H1 (cell line): ENCODE results near the gene TPPP3. TPM values are rescaled to one million over a fixed set of nuclear protein-coding genes. Genes with fewer than 3 reads are reported as not detected.
"Not testable (repeated sequence)": the region's sequence is repeated elsewhere in the genome, so short reads cannot be mapped to it uniquely, and the experiment has no call there.

Source experiments
- CTCF ChIA-PET: fragments of 300-600 bp; sonication (Branson Sonifier 250); formaldehyde crosslinking; loops from one replicate; lab custom pipeline; 2021; ENCODE audit not compliant: partially characterized antibody; lab: Charles Lee
- POLR2A ChIA-PET: fragments of 300-600 bp; sonication (Branson Sonifier 250); formaldehyde crosslinking; loops from one replicate; lab custom pipeline; 2021; ENCODE audit warnings: inconsistent platforms; ENCODE audit not compliant: partially characterized antibody; lab: Charles Lee
- DNase-seq, 2 experiments: peaks; one replicate each; pipeline versions ENCODE4 v3.0.0 to v3.0.0-alpha.2; 2010 to 2022; ENCODE audit warnings: low spot score in 2 of 2, low read depth in 1 of 2, mixed read lengths in 1 of 2
- FAIRE-seq: peaks from 2 replicates; lab custom pipeline; 2011; peaks lifted over from hg19 to GRCh38; lab: Jason Lieb, UNC
- H2AFZ ChIP-seq: 2 replicates; pipeline ENCODE4 v1.8.1; 2012; ENCODE audit warnings: low read length, inconsistent platforms
- H2AK5ac ChIP-seq: 2 replicates; pipeline ENCODE4 v1.6.1; 2013; ENCODE audit warnings: low read depth, low read length
- H2BK120ac ChIP-seq: replicated peaks from 2 replicates; pipeline ENCODE3; 2013; ENCODE audit warnings: low read depth, low read length, inconsistent platforms
- H2BK12ac ChIP-seq: 2 replicates; pipeline ENCODE4 v1.6.1; 2013; ENCODE audit warnings: low read depth, low read length
- H2BK15ac ChIP-seq: 2 replicates; pipeline ENCODE4 v1.6.1; 2013; ENCODE audit warnings: low read length
- H2BK20ac ChIP-seq: 2 replicates; pipeline ENCODE4 v1.6.1; 2013; ENCODE audit warnings: low read length
- H2BK5ac ChIP-seq: 2 replicates; pipeline ENCODE4 v1.6.1; 2013; ENCODE audit warnings: low read depth, low read length
- H3K14ac ChIP-seq: 2 replicates; pipeline ENCODE4 v1.6.1; 2013; ENCODE audit warnings: inconsistent platforms; ENCODE audit not compliant: insufficient read length
- H3K18ac ChIP-seq: 2 replicates; pipeline ENCODE4 v1.6.1; 2013; ENCODE audit warnings: low read length; ENCODE audit errors: extremely low read depth
- H3K23ac ChIP-seq: 2 replicates; pipeline ENCODE4 v1.6.1; 2013; ENCODE audit warnings: inconsistent platforms; ENCODE audit not compliant: insufficient read length
- H3K23me2 ChIP-seq: 2 replicates; pipeline ENCODE4 v1.6.1; 2013; ENCODE audit warnings: low read depth, low read length
- H3K27ac ChIP-seq: 2 replicates; pipeline ENCODE4 v1.6.1; 2011; ENCODE audit warnings: low read depth, low read length, inconsistent platforms
- H3K27me3 ChIP-seq, 4 experiments: replicated peaks in 1 of 4; 1 replicate in 1 of 4; 2 replicates in 3 of 4; pipeline versions ENCODE4 v1.6.1 to v1.8.1; 2011 to 2013; ENCODE audit warnings: low read length in 3 of 4, mild to moderate bottlenecking in 3 of 4, inconsistent platforms in 2 of 4, mixed read lengths in 2 of 4, moderate library complexity in 1 of 4; ENCODE audit not compliant: control insufficient read depth in 3 of 4, insufficient read depth in 3 of 4; ENCODE audit errors: extremely low read depth in 1 of 4
- H3K36me3 ChIP-seq, 4 experiments: 2 replicates each; pipeline versions ENCODE4 v1.6.1 to v1.8.1; 2011 to 2013; ENCODE audit warnings: mild to moderate bottlenecking in 4 of 4, low read length in 3 of 4, moderate library complexity in 2 of 4, control low read depth in 1 of 4, inconsistent platforms in 1 of 4; ENCODE audit not compliant: insufficient read depth in 4 of 4, control insufficient read depth in 2 of 4
- H3K4ac ChIP-seq: replicated peaks from 2 replicates; pipeline ENCODE3; 2013; ENCODE audit warnings: low read length, low read depth, mixed read lengths, inconsistent platforms; ENCODE audit not compliant: insufficient read length
- H3K4me1 ChIP-seq, 4 experiments: replicated peaks in 1 of 4; 1 replicate in 1 of 4; 2 replicates in 3 of 4; pipeline versions ENCODE4 v1.6.1 to v1.8.1; 2011 to 2013; ENCODE audit warnings: low read length in 3 of 4, inconsistent platforms in 2 of 4, mixed read lengths in 1 of 4; ENCODE audit not compliant: insufficient read depth in 4 of 4, control insufficient read depth in 3 of 4
- H3K4me2 ChIP-seq, 2 experiments: 2 replicates each; pipeline versions ENCODE4 v1.6.1 to v1.8.1; 2011 to 2013; ENCODE audit warnings: low read depth in 2 of 2, low read length in 2 of 2, control low read depth in 1 of 2, inconsistent platforms in 1 of 2, mild to moderate bottlenecking in 1 of 2; ENCODE audit not compliant: insufficient read depth in 1 of 2
- H3K4me3 ChIP-seq, 4 experiments: fragments of 200-600, 300-600 bp in 1 of 4; sonication (generic), shearing (Covaris generic), sonication (Bioruptor Twin) in 1 of 4; 2 replicates each; pipeline versions ENCODE4 v1.5.1 to v1.8.1; 2011 to 2016; ENCODE audit warnings: low read length in 4 of 4, low read depth in 3 of 4, control low read depth in 2 of 4, inconsistent platforms in 2 of 4, mild to moderate bottlenecking in 2 of 4, mixed read lengths in 1 of 4, moderate library complexity in 1 of 4; ENCODE audit not compliant: insufficient read depth in 2 of 4; ENCODE audit errors: extremely low read depth in 1 of 4
- H3K56ac ChIP-seq: replicated peaks from 2 replicates; pipeline ENCODE3; 2013; ENCODE audit warnings: low read depth, mild to moderate bottlenecking, mixed read lengths, low read length, inconsistent platforms; ENCODE audit not compliant: insufficient read length
- H3K79me1 ChIP-seq: 2 replicates; pipeline ENCODE4 v1.6.1; 2013; ENCODE audit warnings: low read depth, low read length, control low read depth
- H3K79me2 ChIP-seq, 2 experiments: 2 replicates each; pipeline versions ENCODE4 v1.6.1 to v1.8.1; 2012 to 2013; ENCODE audit warnings: low read length in 2 of 2, mild to moderate bottlenecking in 2 of 2, inconsistent platforms in 1 of 2; ENCODE audit not compliant: insufficient read depth in 2 of 2, control insufficient read depth in 1 of 2
- H3K9ac ChIP-seq, 4 experiments: replicated peaks in 1 of 4; 1 replicate in 1 of 4; 2 replicates in 3 of 4; pipeline versions ENCODE4 v1.6.1 to v1.8.1; 2011 to 2013; ENCODE audit warnings: low read depth in 3 of 4, low read length in 3 of 4, control low read depth in 2 of 4, mild to moderate bottlenecking in 2 of 4, moderate library complexity in 2 of 4, inconsistent platforms in 1 of 4; ENCODE audit errors: extremely low read depth in 1 of 4
- H3K9me3 ChIP-seq, 2 experiments: 2 replicates each; pipeline versions ENCODE4 v1.6.1 to v1.8.1; 2012 to 2013; ENCODE audit warnings: mild to moderate bottlenecking in 2 of 2, moderate library complexity in 2 of 2, control low read depth in 1 of 2, inconsistent platforms in 1 of 2, low read depth in 1 of 2, low read length in 1 of 2, mixed read lengths in 1 of 2; ENCODE audit not compliant: insufficient read depth in 2 of 2
- H4K20me1 ChIP-seq, 2 experiments: replicated peaks in 1 of 2; 2 replicates each; pipeline versions ENCODE3 to v1.8.1; 2011 to 2013; ENCODE audit warnings: inconsistent platforms in 2 of 2, low read length in 2 of 2, mild to moderate bottlenecking in 1 of 2; ENCODE audit not compliant: insufficient read depth in 2 of 2, control insufficient read depth in 1 of 2
- H4K5ac ChIP-seq: 2 replicates; pipeline ENCODE4 v1.6.1; 2013; ENCODE audit warnings: low read length, low read depth, mixed read lengths, inconsistent platforms; ENCODE audit not compliant: insufficient read length
- H4K8ac ChIP-seq: 2 replicates; pipeline ENCODE4 v1.8.0; 2013; ENCODE audit warnings: mild to moderate bottlenecking, moderate library complexity, low read length, inconsistent platforms; ENCODE audit not compliant: insufficient read depth; ENCODE audit errors: extremely low read depth
- H4K91ac ChIP-seq: replicated peaks from 2 replicates; pipeline ENCODE3; 2013; ENCODE audit warnings: low read length, mixed read lengths, inconsistent platforms; ENCODE audit not compliant: insufficient read length
- EGR1 ChIP-seq: IDR thresholded peaks from 2 replicates; pipeline ENCODE4 v1.6.1; 2011; ENCODE audit warnings: low read depth, low read length, borderline replicate concordance
- PHF8 ChIP-seq: fragments of 200-600 bp; sonication (generic); conservative IDR thresholded peaks from 2 replicates; pipeline ENCODE4 v1.7.1; 2012; ENCODE audit warnings: low read depth, mild to moderate bottlenecking, inconsistent platforms, low read length, moderate library complexity
- SIRT6 ChIP-seq: IDR thresholded peaks from one replicate; pipeline ENCODE4 v1.7.1; 2012; ENCODE audit warnings: low read length, inconsistent platforms
- SP4 ChIP-seq: IDR thresholded peaks from 2 replicates; pipeline ENCODE4 v1.6.1; 2012; ENCODE audit warnings: low read length, inconsistent platforms
- WGBS, 2 experiments: shearing (Covaris generic) in 1 of 2; methylation state at CpG; one replicate each; pipeline versions ENCODE4 v1.1.6 to v1.1.7; 2013 to 2015; ENCODE audit warnings: low lambda C conversion rate in 2 of 2, mixed read lengths in 2 of 2, inconsistent platforms in 1 of 2, low coverage in 1 of 2, missing lambda C conversion rate in 1 of 2; ENCODE audit not compliant: insufficient replicate concordance in 2 of 2, insufficient coverage in 1 of 2, insufficient read length in 1 of 2; ENCODE audit errors: extremely low coverage in 1 of 2, missing lambda C conversion rate in 1 of 2; 5-methylcytosine and 5-hydroxymethylcytosine counted together
- polyA plus RNA-seq, 7 experiments: library from polyadenylated mRNA; depleted of rRNA in 3 of 7; stranded (reverse) in 5 of 7; unstranded in 2 of 7; fragments of >200 nt in 5 of 7; fragments of 200-250 nt in 2 of 7; gene quantifications; 1 replicate in 5 of 7; 2 replicates in 1 of 7; 4 replicates in 1 of 7; pipeline versions ENCODE4 v1.2.1 to v1.2.3, GENCODE V29; 2011 to 2013; ENCODE audit warnings: missing spikeins in 2 of 7, mixed read lengths in 2 of 7
- total RNA-seq: library from RNA; stranded (reverse); fragmentation: NEBNext Ultra II Directional; extraction: Animal tissue kit (Norgen Biotek cat#: 25700); gene quantifications from 2 replicates; pipeline ENCODE4 v1.2.1, GENCODE V29; 2021

TPPP3 gene
- total and polyA plus RNA-seq, 2 of the 8 experiments (the other 6 are each of a cell fraction or from before 2014, with no cell fraction given) = 0.77 to 1.0 TPM

DNA sequence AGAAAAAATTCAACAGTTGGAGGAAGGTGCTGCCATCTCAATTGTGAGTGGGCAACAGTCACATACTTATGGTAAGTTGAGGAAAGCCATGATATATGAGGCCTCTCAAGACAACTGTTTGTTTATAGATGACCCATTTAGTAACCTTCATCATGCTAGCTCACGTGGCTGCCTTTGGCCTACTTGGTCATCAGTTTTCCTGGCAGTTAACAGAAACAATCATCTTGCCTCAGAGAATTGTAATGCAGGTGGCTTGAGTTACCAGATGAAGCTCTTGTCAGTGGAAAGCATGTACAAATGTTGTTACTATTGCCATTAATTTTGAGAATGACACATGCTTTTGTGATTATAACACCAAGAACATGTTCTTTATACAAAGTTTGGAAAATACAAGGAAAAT, 14.7 kb downstream of the TPPP3 start (continued):
- TF ChIP-seq SP4 (no peak), EGR1 (no peak), PHF8 (no peak), SIRT6 (no peak)
- TF ChIP-seq, all 59 proteins: peak for 0

GRCh38 chr16:67376012-67376411, 17.3 kb downstream of the TPPP3 start:
- WGBS, 2 experiments = 93% methylated on average over 11 of the region's 11 CpGs; no CpG with 5 or more reads in 1 of the 2 experiments
- H3K27me3 ChIP-seq, H3K9ac ChIP-seq, H3K9me3 ChIP-seq, H4K5ac ChIP-seq, H2BK5ac ChIP-seq, H3K79me2 ChIP-seq, FAIRE-seq, DNase-seq, H2BK15ac ChIP-seq, H2BK12ac ChIP-seq, H3K23me2 ChIP-seq, H3K18ac ChIP-seq, H2BK20ac ChIP-seq, H3K56ac ChIP-seq, H3K79me1 ChIP-seq, H2AFZ ChIP-seq, H4K91ac ChIP-seq, H2AK5ac ChIP-seq, POLR2A ChIA-PET, H3K23ac ChIP-seq, H2BK120ac ChIP-seq, H3K4ac ChIP-seq, H3K4me2 ChIP-seq, H3K4me1 ChIP-seq, H3K36me3 ChIP-seq, H3K14ac ChIP-seq, H3K27ac ChIP-seq, H4K8ac ChIP-seq, H4K20me1 ChIP-seq, H3K4me3 ChIP-seq: not testable (repeated sequence)
- CTCF ChIA-PET = interaction anchor here (0.6 to 2.3 kb wide), 4 partner anchors 27 to 81 kb away, joined by 3 to 7 read pairs (median 6); partner anchors contain the start of gene ZDHHC1
